GM21529 (cell line): Measurements from ENCODE around the gene OR11A1.

Source experiments
- ATAC-seq: cut with Tn5 transposase; IDR thresholded peaks from one replicate; pipeline ENCODE4 v1.9.1; 2021; ENCODE audit not compliant: unreplicated experiment

Gene OR11A1

GRCh38 chr6:29399525-29399924, 57.3 kb downstream of the OR11A1 start:
- no peak for ATAC-seq

GRCh38 chr6:29395331-29395730, 61.5 kb downstream of the OR11A1 start, which contains the start of gene OR12D2:
Gene OR12D2, plus strand, starts transcription at chr6:29395631. Its CDS starts 1,069 bp downstream, at chr6:29396700.
- ATAC-seq, result no peak

GRCh38 chr6:29388533-29388932, 68.3 kb downstream of the OR11A1 start:
- ATAC-seq, result no peak

- ATAC-seq, result no peak
These were observed 80.9 kb downstream of the OR11A1 start for GRCh38 chr6:29376003-29376402.
